NCI-H128 (cell line): Measurements from ENCODE around the gene MRPS12.
"Not testable (repeated sequence)": the region's sequence is repeated elsewhere in the genome, so short reads cannot be mapped to it uniquely, and the experiment has no call there.

Experiments
- DNase-seq: peaks from one replicate; lab custom pipeline; 2025; ENCODE audit not compliant: unreplicated experiment; lab: John Stamatoyannopoulos, UW

MRPS12 gene

DNA sequence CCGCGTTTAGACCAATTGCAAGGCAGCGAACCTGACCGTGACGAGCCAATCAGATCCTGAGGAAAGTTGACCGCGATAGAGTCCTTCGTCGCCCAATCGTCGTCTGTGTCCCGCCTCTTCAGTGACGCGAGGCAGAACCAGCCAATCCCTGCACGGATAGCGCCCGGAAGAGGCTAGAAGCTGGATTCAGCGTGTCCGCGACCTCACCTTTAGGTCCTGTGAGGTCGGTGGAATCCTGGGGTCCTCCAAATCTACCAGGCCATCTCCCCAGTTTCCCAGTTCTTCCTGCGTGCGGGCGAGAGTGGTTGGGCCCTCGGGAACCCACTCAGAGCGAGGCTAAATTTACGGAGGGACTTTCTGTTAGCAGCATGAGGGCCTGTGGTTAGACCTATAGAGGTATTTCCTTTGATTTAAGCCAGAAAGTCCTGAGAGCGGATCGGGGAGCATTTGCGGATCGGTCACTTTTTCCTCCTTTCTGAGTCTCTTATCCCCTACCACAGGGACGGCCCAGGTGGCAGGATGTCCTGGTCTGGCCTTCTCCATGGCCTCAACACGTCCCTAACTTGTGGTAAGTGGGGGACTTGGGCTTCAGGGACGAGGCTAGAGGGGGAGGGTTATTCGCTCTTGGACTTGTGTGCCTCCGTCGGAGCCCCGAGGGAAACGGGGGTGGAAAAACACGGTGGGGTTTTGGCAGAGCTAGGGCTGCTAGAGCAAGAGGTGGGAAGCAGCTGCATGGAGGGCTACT is at the start of gene MRPS12:
Gene MRPS12, plus strand, starts transcription at position 169 of the 745 bp plus-strand sequence. Its CDS starts 351 bp downstream, at position 520.
- peak; percentile 98 for DNase-seq

GRCh38 chr19:38883286-38883685 is 47.5 kb upstream of the MRPS12 start:
- no peak for DNase-seq

- not testable (repeated sequence) for DNase-seq
These were observed 46.1 kb upstream of the MRPS12 start for GRCh38 chr19:38884691-38885090.

DNA sequence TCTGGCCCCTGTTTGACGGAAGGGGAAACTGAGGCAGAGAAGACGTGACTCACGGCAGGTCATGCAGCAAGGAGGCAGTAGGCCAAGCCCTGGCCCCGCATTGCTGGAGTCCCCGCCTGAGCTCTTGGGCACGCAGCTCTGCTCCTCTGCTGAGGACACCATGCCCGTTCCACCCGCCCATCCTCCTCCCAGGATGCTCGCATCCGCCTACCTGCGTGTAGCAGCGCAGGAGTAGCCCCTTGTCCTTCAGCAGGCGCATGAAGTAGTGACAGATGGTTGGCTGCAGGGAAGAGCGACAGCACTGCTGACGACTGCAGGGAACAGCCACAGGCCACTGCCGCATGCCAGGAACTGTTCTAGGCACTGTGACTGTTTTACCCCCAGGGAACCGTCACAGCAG is 41.9 kb upstream of the MRPS12 start:
- DNase-seq, result no peak

- no peak for DNase-seq
These were observed 40.9 kb upstream of the MRPS12 start for GRCh38 chr19:38889803-38890202.

DNA sequence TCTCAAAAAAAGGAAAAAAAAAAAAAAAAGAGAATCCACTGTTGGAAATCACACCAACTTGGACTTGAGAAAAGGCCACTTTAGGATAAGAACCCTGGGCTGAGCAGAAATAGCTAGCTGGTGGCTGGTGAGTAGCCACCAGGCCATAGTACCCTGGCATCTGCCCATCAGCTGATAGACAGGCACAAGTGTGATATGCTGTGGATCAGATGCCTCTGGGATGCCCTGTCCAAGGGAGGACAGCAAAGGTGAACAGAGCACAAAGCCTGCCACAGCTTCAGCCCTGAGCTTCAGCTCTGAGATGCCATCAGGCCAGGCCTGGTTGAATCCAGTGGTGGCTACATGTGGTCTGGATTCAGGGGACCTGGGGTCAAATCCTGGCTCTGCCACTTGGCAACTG is 40.1 kb upstream of the MRPS12 start:
- no peak for DNase-seq

GRCh38 chr19:38891771-38892170 is 39.0 kb upstream of the MRPS12 start:
- no peak for DNase-seq

- DNase-seq, result no peak
These were observed 37.9 kb upstream of the MRPS12 start for GRCh38 chr19:38892841-38893240.

DNA sequence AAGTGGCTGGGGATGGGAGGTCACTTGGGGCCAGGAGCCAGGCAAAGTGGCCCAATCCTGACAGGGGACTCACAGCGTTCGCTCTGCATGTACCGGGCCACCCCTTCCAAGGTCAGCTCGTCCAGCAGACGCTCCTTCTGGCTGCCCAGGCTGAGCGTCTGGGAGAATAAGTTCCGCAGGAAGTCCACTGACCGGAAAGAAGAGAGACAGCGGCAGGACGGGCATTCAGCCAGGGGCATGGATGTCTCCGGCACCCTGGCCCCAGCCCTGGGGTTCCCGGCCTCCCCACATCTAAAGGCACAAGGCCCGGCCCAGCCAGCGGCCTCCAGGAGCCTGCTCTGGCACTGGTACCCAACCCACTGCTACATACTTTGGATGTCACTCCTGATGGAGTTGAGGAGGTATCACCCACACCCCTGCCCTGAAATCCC is 37.4 kb upstream of the MRPS12 start:
- no peak for DNase-seq

DNA sequence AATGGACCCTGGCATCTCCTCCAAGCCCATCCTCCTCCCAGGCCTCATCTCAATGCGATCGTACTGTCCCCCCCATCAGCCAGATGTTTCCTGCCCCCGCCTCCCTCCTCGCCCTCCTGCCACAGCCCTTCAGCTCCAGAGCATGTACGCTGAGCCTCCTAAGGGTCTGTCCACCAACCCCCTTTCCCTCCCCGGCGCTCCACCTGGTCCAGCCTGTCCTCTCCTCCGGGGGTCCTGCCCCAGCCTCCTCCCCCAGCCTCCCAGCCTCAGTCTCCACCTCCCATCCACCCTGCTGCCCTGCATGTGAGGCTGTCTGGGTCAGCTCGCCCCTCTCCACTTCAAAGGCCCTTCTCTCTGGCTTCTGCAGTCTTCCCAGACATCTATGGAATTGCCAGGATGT is 35.8 kb upstream of the MRPS12 start:
- DNase-seq, result no peak

- DNase-seq, result no peak
These were observed 31.8 kb upstream of the MRPS12 start for GRCh38 chr19:38898788-38899446.

- DNase-seq, result peak; percentile 99
These were observed 31.1 kb upstream of the MRPS12 start, which contains the start of the genes NFKBIB and SIRT2 for GRCh38 chr19:38899447-38900201. TSS of gene NFKBIB (plus strand) at chr19:38899969. CDS start at chr19:38900033, 64 bp downstream. TSS of gene SIRT2 (minus strand) at chr19:38899618. CDS start at chr19:38899521, 97 bp downstream.

DNA sequence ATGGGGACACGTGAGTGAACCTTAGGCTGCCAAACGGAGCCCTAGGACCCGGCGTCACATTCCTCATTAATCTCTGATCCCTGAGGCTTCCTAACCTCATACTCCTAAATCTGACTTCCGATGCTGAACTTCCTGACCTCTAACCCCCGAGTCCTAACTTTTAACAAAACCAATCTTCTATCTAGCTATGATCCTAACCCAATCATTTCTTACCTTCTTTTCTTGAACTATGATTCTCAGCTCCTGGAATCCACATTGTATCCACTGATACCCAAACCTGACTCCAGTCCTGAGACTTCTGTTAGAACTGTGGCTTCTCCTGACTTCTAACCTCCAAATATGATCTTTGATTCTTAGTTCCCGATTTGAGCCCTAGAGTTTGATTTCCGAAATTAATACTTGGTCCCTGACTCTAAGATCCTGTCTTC is 30.5 kb upstream of the MRPS12 start:
- DNase-seq, result no peak

- no peak for DNase-seq
These were observed 30.0 kb upstream of the MRPS12 start for GRCh38 chr19:38900743-38901190.

- DNase-seq, result no peak
These were observed 29.1 kb upstream of the MRPS12 start for GRCh38 chr19:38901683-38902082.

DNA sequence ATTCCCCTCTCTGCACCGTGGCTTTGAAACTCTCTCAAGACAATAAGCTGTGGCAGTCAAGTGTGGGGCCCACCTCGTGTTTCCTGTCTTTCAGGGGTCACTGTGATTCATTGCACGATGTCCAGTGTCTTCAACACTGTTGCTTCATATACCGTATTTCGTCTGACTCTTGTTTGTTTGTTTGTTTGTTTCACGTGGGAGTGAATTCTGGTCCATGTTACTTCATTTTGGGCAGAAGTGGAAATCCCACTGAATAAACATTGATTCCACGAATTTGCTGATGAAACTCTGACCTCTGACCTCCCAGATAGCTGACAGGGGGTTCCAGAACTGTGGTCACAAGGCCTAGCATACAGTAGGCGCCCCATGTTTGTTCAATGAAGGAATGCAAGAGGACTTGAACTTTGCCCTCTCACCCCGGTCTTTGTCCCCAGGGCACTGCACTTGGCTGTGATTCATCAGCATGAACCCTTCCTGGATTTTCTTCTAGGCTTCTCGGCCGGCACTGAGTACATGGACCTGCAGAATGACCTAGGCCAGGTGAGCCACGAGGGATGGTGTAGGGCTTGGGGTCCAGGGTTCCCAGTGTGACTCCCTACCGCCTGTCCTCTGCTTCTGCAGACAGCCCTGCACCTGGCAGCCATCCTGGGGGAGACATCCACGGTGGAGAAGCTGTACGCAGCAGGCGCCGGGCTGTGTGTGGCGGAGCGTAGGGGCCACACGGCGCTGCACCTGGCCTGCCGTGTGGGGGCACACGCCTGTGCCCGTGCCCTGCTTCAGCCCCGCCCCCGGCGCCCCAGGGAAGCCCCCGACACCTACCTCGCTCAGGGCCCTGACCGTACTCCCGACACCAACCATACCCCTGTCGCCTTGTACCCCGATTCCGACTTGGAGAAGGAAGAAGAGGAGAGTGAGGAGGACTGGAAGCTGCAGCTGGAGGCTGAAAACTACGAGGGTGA is 25.9 kb upstream of the MRPS12 start:
- DNase-seq, result no peak

DNA sequence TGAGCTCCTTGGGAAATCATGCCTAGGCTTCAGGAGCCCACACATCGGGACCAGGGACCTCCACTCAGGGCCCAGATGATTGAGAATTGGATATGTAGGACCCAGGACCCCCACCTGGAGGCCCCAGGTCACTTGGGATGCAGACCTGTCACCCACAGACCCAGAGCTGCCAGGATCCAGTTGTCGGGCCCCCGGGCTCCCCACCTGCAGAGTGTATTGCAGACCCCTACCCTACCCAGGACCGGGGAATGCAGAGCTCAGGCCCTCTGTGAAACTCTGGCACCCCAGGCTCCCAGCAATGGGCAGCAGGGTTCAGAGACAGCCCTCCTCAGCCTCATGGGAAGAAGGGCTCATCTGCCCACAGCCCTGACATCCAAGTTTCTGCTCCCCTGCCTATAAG is 25.1 kb upstream of the MRPS12 start:
- no peak for DNase-seq

GRCh38 chr19:38907227-38907626 is 23.5 kb upstream of the MRPS12 start:
- DNase-seq, result no peak

DNA sequence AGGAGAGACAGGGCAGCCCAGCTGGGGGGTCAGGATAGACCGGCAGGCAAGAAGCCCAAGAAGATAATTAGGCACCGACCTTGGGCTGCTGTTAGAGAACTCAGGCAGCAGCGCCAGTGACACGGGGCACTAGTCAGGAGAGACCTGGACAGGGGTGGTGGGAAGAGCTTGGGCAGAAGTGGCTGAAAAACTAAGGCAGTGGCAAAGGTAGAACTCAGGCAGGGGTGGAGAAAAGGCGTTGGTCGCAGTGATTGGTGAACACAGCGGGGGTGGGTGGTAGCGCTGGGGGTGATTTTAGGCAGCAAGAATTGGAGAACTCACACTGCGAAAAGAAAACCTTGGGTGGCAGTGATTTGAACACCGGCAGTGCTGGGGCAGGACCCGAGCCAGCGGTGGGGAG is 23.1 kb upstream of the MRPS12 start:
- no peak for DNase-seq

GRCh38 chr19:38908911-38909310 is 21.8 kb upstream of the MRPS12 start:
- DNase-seq, result no peak
